ENCODE data around the gene CLBA1.

Gene CLBA1

DNA sequence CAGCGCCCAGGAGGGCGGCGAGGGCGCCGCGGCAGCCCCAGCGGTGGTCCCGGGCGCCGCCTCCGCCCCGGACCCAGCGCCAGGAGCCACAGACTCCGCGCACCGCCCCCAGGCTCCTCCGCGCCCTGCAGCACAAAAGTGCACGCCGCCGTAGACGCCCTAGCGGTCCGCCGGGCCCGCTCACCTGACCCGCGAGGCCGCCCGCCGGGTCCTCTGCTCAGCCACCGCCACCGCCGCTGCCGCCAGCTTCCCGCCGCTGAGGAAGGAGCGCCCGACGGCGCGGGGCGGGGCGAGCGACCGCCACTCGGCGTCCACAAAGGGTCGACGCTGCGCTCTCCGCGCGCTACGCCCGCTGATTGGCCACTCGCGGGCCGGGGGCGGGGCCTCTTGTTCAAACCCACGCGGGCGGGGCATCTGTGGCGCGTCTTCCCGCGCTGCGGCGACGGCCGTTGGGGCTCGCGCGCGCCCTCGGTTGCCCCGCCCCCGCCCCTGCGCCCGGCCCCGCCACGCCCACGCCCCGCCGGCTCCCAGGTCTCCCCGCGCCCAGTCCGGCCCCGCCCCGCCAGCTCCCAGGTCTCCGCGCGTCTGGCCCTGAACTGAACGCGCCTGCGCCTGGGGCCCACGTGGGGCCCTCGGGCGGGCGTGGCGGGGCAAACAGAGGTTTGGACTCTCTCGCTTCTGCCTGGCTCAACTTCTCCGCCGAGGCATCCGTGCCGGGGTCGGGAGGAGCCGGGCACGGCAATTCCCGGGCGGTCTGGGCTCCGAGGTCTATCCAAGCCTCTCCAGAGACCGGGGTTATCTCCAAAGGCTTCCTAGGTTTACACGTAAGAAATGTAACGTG lies 35.4 kb downstream of the CLBA1 start, which contains the start of gene CDCA4:
CDCA4 (minus strand) TSS at position 269 of the 841 bp plus-strand sequence. CDS start 9,154 bp downstream, outside the sequence.
- H3K36me3 Mint-ChIP-seq (ENCODE audit: low read depth) = no peaks in the 10 kb centered on the region
- no peaks in the 10 kb centered on the region for H3K9me3 Mint-ChIP-seq
- H3K4me1 Mint-ChIP-seq = peaks cover 42% of the 10 kb centered on the region
- H3K27ac Mint-ChIP-seq = peak within 1 kb of the TSS; percentile 96 to 98 (median 97)
- TF ChIP-seq, protein P1, sequence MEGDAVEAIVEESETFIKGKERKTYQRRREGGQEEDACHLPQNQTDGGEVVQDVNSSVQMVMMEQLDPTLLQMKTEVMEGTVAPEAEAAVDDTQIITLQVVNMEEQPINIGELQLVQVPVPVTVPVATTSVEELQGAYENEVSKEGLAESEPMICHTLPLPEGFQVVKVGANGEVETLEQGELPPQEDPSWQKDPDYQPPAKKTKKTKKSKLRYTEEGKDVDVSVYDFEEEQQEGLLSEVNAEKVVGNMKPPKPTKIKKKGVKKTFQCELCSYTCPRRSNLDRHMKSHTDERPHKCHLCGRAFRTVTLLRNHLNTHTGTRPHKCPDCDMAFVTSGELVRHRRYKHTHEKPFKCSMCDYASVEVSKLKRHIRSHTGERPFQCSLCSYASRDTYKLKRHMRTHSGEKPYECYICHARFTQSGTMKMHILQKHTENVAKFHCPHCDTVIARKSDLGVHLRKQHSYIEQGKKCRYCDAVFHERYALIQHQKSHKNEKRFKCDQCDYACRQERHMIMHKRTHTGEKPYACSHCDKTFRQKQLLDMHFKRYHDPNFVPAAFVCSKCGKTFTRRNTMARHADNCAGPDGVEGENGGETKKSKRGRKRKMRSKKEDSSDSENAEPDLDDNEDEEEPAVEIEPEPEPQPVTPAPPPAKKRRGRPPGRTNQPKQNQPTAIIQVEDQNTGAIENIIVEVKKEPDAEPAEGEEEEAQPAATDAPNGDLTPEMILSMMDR (IDR thresholded peaks at IDR 0.05; ENCODE audit: unreplicated experiment in 3 of 3) = peak in 1 of 3 experiments; percentile 31
- H3K27me3 Mint-ChIP-seq (ENCODE audit: low read depth) = no peaks in the 10 kb centered on the region
- H3K4me3 Mint-ChIP-seq = peak within 1 kb of the TSS; percentile 92 to 96 (median 96)

DNA sequence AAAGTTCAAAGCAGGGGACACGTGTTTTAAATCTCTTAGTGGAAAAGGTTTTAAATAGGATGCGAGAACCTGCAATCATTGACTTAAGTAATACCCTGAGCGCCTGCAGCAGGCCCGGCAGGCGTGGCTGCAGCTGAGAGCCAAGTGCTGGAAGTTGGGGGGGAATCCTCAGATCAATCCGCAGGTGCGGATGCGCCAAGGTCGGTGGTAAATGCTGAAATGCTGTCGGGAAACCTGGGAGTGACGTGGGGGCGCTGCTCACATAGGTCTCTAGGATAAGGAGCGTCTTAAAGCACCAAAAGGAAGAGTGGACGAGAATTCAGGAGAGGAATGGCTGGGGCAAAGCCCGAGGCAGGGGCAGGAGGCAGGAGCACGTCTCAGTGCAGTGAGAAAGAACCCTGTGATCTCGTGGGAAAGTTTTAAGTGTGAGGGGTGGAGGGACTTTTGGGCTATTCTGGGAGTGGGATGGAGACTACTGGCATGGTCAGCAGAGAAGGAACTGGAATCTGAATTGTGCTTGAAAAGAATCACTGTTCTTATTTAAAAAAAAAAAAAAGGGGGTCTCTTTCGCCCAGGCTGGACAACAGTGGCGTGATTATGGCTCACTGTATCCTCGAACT lies 36.2 kb downstream of the CLBA1 start:
- peak overlapping the region; percentile 94 to 96 (median 94) for H3K27ac Mint-ChIP-seq
- TF ChIP-seq, protein P1 (IDR thresholded peaks at IDR 0.05; ENCODE audit: unreplicated experiment in 3 of 3) = peak in 2 of 3 experiments; percentile 9 to 22
- no peaks in the 10 kb centered on the region for H3K9me3 Mint-ChIP-seq
- H3K27me3 Mint-ChIP-seq (ENCODE audit: low read depth) = no peaks in the 10 kb centered on the region
- H3K4me1 Mint-ChIP-seq = peaks cover 35% of the 10 kb centered on the region
- no peaks in the 10 kb centered on the region for H3K36me3 Mint-ChIP-seq (ENCODE audit: low read depth)
- peak overlapping the region; percentile 86 to 92 (median 90) for H3K4me3 Mint-ChIP-seq

- Mint-ChIP-seq H3K4me3 (peak overlapping the region; percentile 86 to 92 (median 90)), H3K27ac (peak overlapping the region; percentile 94 to 96 (median 94)), H3K27me3 (ENCODE audit: low read depth) (no peaks in the 10 kb centered on the region), H3K9me3 (no peaks in the 10 kb centered on the region), H3K4me1 (peaks cover 32% of the 10 kb centered on the region), H3K36me3 (ENCODE audit: low read depth) (no peaks in the 10 kb centered on the region)
- TF ChIP-seq, protein P1 (IDR thresholded peaks at IDR 0.05; ENCODE audit: unreplicated experiment in 3 of 3) = no peak
These were observed 36.7 kb downstream of the CLBA1 start for GRCh38 chr14:105022276-105022670.

DNA sequence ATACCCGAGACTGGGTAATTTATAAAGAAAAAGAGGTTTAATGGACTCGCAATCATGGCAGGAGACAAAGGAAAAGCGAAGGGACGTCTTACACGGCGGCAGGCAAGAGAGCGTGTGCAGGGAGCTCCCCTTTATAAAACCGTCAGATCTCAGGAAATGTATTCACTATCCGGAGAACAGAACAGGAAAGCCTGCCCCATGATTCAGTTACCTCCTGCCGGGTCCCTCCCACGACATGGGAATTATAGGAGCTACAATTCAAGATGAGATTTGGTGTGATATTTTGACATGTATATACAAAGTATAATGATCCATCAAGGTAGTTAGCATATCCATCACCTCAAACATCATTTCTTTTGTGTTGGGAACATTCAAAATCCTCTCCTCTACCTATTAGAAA lies 37.6 kb downstream of the CLBA1 start:
- TF ChIP-seq, protein P1 (IDR thresholded peaks at IDR 0.05; ENCODE audit: unreplicated experiment in 3 of 3) = no peak

GRCh38 chr14:105023791-105024480 lies 38.3 kb downstream of the CLBA1 start:
- peaks cover 20% of the 10 kb centered on the region for H3K4me1 Mint-ChIP-seq
- H3K9me3 Mint-ChIP-seq = no peaks in the 10 kb centered on the region
- peak overlapping the region; percentile 7 to 49 (median 16) for H3K27ac Mint-ChIP-seq
- H3K4me3 Mint-ChIP-seq = peak overlapping the region in 1 of 3 experiments; percentile 55
- TF ChIP-seq, protein P1 (IDR thresholded peaks at IDR 0.05; ENCODE audit: unreplicated experiment in 3 of 3) = no peak
- peaks cover 5% of the 10 kb centered on the region for H3K27me3 Mint-ChIP-seq (ENCODE audit: low read depth)
- H3K36me3 Mint-ChIP-seq (ENCODE audit: low read depth) = no peaks in the 10 kb centered on the region

More for the DNA sequence above, 37.6 kb downstream of the CLBA1 start:
- H3K4me3 Mint-ChIP-seq = peak overlapping the region; percentile 43 to 69 (median 55)
- H3K27ac Mint-ChIP-seq = peak overlapping the region; percentile 7 to 49 (median 16)
- peaks cover 26% of the 10 kb centered on the region for H3K4me1 Mint-ChIP-seq
- H3K36me3 Mint-ChIP-seq (ENCODE audit: low read depth) = no peaks in the 10 kb centered on the region
- peaks cover 5% of the 10 kb centered on the region for H3K27me3 Mint-ChIP-seq (ENCODE audit: low read depth)
- no peaks in the 10 kb centered on the region for H3K9me3 Mint-ChIP-seq
